HG03565 (cell line): ENCODE results near the gene MTRF1.

Experiments
- ATAC-seq: cut with Tn5 transposase; IDR thresholded peaks from one replicate; pipeline ENCODE4 v1.9.1; 2021; ENCODE audit warnings: mild to moderate bottlenecking, moderate library complexity; ENCODE audit not compliant: unreplicated experiment

Gene MTRF1

DNA sequence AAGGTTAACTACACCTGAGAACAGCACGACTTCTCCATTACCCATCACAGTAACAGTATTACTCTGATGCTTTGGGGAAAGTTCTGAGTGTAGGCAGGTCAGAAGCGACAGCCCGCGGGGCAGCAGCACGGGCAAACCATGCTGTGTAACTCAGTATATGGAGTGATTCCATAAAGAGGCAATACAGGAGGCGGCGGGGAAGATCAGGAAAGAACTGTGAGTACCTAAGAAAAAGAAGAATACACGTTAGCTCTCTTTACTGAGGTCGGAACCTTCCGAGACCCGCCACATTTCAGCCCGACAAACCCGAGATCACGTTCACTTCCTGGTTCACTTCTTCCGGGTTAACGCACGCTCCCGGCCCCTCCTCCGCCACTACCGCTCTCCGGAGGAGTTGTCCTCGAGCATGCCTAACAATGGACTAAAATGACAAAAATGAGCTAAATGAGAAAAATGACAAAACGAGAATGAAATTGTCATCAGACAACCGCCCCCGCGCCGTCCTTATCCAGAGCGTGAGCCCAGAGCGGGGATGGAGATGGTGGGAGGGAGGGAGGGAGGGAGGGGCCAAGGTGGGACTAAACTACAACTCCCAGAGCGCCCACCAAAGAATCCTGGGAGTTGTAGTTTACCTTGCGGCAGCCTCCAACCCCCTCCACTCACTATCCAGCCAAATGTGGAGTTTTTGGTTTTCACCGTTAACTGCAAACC lies at the start of gene MTRF1:
MTRF1 (minus strand) TSS at position 316 of the 711 bp plus-strand sequence. CDS start 2,669 bp downstream, outside the sequence.
- ATAC-seq = peak; percentile 83

DNA sequence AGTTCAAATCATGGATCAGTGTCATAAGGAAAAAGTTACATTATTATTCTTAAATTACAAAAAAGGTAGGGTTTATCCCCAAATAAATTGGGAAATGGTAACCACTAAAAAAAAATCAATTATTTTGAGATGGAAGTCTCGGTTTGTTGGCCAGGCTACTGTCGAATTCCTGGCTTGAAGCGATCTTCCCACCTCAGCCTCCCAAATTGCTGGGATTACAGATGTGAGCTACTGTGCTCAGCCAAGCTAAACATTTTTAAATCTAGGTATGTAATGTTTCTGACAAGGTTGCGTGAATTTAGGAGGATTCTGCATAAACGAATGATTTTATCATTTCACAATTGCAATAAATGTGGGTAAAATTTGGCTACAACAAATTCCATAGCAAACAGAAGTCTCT lies 49.7 kb upstream of the MTRF1 start:
- no peak for ATAC-seq

DNA sequence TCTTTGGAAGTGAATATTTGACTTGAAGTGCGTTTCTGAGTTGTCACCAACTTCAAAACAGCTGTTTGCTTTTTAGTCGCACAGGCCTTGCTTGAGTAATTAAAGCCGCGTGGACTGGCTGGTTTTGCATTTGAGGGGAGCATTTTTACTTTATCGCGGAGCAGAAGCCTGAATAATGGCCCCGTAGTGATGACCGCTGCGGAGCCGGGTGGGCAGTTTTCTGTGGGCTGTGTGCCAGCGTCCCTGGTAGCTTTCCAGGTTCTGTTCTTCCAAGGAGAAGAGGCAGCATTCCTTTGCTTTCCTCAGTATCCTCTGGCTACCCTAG lies 48.8 kb upstream of the MTRF1 start:
- no peak for ATAC-seq

GRCh38 chr13:41311406-41312175 lies 48.2 kb upstream of the MTRF1 start:
- peak; percentile 30 for ATAC-seq

GRCh38 chr13:41310963-41311405 lies 47.6 kb upstream of the MTRF1 start, which contains the start of gene NAA16:
TSS of gene NAA16 (plus strand) at chr13:41311267. CDS start at chr13:41311529, 262 bp downstream.
- ATAC-seq = peak; percentile 53

DNA sequence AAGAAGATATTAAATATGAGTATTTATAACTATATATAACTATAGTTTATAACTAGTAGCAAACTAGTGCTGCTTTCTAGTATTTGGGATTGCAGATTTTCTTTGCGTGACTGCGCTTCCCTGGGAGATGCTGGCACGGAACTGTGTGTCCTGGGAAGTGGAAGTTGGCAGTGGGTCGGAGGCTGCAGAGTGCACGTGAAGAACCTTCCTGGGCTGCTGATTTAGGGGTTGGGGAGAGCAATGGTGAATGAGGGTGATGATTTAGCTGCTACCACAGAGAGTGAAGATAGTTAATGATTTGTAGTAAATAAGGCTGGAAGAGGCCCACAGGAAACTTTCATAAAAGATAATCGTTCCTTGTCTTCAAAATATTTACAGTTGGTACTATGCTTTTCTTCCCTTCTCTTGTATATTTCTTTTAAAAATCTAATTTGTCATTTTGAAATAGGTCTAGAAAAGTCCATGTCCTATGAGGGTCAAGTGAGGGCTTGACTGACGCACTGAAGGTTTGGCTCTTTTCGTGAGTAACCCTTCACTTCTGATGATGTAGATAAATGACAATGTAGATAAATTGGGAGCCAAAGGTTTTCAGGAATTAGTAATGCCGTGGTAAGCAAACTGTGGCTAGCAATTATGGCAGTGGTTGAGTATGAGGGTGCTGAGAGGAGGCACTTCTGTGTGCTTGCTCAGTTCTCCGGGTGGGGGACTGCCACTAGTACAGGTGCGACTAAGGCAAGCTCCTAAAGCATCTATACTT lies 44.7 kb upstream of the MTRF1 start:
- no peak for ATAC-seq

DNA sequence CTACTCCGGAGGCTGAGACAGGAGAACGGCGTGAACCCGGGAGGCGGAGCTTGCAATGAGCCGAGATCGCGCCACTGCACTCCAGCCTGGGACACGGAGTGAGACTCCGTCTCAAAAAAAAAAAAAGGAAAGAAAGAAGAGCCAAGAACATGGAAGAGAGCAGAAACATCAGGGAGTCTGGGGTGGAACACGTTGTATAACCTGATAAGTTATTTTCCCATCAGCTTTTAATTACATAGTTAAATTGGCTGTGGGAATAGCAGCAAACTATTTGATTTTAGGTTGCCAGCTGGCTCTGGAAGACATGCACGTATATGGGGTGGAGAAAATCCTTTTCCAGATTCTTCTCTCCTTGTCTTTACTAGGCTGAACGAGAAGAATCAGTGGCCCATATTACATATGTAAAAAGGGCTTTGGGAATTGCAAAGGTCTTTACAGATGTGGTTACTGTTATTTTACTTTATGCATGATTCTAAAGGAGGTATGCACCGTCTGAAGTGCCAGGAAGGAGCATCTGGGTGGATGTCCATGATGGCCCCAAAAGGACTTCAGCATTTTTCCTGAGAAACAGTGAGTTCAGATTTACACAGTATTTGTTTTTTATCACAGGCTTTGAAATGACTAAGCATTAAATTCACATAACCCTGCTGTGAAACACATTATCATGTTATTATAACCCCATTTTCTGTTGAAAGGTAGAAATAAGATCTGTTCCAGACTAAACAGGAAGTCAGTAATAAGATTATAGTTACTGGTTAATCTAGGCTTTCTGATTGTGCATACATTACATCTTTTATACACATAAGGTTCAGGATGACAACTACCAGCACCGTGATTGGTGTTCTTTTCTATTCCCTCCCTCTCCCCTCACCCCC lies 43.1 kb upstream of the MTRF1 start:
- ATAC-seq = no peak

GRCh38 chr13:41304551-41304950 lies 41.2 kb upstream of the MTRF1 start:
- no peak for ATAC-seq

GRCh38 chr13:41302743-41303142 lies 39.4 kb upstream of the MTRF1 start:
- no peak for ATAC-seq

DNA sequence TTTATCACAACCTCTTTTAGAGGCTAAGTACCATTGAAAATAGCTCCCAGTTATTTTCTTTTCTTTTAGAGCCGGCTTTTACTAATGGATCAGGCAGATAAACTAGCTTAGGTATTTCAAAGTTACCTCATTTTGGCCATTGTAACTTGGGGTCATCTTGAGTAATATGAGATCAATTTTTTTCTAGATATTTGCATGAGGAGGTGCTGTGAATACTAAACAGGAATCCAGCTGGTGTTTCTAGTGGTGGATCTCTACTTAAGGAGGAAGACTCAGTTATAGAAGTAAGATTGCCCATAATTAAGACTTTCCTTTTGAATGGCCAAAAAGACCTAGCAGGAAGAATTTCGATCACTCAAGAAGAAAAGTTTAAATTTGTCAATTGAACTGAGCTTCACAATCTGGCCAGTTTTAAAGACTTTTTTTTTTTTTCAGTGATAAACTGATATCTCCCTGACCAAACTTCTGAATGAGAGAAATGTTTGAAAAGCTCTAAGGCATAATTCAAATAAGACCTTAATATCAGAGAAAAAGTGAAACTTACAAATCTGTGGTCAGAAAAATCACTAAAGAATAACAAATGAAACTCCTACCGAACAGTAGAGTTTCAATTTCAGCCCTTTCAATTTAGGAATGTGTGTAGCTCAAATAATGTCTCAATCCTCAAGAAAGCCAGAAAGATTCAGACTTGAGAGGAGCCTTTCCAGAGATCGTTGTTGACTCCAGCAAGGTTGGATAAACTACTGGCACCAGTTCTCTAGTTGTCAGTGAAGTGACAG lies 36.1 kb upstream of the MTRF1 start:
- ATAC-seq = no peak

GRCh38 chr13:41296879-41297646 lies 33.7 kb upstream of the MTRF1 start:
- ATAC-seq = no peak

GRCh38 chr13:41295973-41296372 lies 32.6 kb upstream of the MTRF1 start:
- no peak for ATAC-seq

DNA sequence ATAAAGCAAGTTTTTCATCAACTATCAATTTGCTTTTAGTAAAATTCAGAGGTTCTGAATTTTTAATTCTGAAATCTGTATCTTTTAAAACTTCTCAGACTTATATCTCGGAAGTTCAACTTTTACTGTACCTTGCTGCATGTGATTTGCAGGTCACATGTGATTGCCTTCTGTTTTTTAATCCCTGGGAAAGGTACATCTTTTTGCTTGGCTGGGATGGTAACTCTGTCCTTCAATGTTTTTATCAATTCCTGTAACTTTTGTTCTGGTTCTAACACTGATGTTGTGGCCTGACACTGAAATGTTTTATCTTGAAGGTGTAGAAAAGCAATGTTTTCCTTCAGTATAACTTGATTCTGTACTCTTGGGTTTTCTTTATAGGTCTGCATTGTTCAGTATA lies 31.5 kb upstream of the MTRF1 start:
- no peak for ATAC-seq

DNA sequence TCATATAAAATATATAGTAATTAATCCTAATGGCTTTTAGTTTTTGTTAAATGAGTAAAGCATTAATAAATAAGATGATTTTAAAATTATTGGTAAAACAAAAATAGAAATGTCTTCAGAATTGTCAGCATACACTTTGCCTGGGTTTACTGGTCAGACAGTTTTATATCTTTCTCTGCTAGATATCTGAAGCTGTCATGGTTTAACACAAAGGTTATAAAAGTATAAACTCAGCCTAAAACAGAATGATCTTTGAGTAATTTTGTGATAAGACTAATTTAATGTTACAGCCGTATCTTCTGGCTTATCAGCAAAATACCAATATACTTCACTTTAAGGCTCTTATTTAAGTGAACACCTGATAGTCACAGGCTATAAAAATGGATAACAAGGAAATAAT lies 29.9 kb upstream of the MTRF1 start:
- no peak for ATAC-seq

DNA sequence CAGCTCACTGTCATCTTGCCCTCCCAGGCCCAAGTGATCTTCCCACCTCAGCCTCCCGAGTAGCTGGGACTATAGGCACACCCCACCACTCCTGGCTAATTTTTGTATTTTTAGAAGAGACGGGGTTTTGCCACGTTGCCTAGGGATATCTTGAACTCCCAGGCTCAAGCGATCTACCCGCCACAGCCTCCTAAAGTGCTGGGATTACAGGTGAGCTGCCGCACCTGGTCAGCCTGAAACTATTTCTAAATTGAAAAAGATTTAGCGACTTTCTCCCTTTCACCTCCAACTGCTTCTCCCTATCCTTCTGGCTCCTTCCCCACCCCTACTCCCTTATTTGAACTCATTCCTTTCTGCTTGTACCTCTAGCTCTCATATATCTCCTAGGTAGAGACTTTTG lies 27.9 kb upstream of the MTRF1 start:
- no peak for ATAC-seq

DNA sequence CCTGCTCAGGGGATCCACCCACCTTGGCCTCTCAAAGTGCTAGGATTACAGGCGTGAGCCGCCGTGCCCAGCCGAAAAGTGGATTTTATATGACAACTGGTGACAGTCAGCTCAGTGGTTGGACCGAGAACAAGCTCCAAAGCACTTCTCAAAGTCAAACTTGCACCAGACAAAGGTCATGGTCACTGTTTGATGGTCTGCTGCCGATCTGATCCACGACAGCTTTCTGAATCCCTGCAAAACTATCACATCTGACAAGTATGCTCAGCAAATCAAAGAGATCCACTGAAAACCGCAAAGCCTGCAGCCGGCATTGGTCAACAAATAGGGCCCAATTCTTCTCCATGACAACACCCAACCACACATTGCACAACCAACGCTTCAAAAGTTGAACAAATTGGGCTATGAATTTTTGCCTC lies 26.1 kb upstream of the MTRF1 start:
- ATAC-seq = no peak

- ATAC-seq = no peak
These were observed 23.0 kb upstream of the MTRF1 start for GRCh38 chr13:41286370-41286769.

DNA sequence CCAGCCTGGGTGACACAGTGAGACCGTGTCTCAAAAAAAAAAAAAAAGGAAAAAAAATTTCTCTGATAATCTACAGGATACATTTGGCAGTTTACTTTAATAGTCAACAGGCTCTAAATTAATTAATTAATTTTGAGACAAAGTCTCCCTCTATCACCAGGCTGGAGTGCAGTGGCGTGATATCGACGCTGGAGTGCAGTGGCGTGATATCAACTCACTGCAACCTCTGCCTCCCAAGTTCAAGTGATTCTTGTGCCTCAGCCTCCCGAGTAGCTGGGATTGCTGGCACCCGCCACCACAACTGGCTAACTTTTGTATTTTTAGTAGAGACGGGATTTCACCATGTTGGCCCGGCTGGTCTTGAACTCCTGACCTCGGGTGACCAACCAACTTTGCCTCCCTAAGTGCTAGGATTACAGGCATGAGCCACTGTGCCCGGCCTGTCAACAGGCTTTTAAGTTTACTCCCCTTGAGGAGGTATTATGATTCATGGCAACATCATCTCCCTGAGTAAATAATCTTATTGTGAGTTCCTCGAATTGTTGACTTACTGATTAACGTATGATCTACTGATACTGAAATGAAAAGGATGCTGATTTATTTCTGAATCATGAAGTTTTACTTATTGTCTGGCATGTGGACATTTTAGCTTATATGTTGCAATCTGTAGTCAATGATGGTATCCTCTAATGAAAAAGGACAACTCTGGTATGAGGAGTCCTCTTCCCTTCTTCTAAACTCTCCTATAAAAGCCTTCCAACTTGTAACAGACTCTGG lies 21.3 kb upstream of the MTRF1 start:
- no peak for ATAC-seq
